HepG2 (cell line): Measurements from ENCODE around the gene DYSF. TPM values are rescaled to one million over a fixed set of nuclear protein-coding genes. Genes with fewer than 3 reads are reported as not detected.

Experiments used
- ATAC-seq: fragments of 200-7000 bp; cut with Tn5 transposase; 3 replicates; pipeline ENCODE4 v1.9.1; 2020; ENCODE audit warnings: mild to moderate bottlenecking, moderate library complexity
- BruUV-seq: library from RNA; stranded (reverse); fragments of 400-500 nt; replicated peaks from 2 replicates; lab custom pipeline; 2021; lab: Mats Ljungman, UMichigan
- CTCF ChIA-PET: fragments of 300-600 bp; formaldehyde crosslinking; extraction: SDS; loops from one replicate; lab custom pipeline; 2021; ENCODE audit warnings: low total read pairs, inconsistent platforms, low intra/inter-chr PET ratio; lab: Yijun Ruan, JAX
- POLR2A ChIA-PET: fragments of 350-600 bp; sonication (Branson Sonifier 250); formaldehyde crosslinking; loops from one replicate; lab custom pipeline; 2020; ENCODE audit warnings: antibody characterized with exemption, inconsistent platforms; lab: Yijun Ruan, JAX
- DNase-seq: peaks from one replicate; pipeline ENCODE4 v3.0.0-alpha.2; 2015; ENCODE audit warnings: low spot score
- FAIRE-seq: peaks from 3 replicates; lab custom pipeline; 2011; peaks lifted over from hg19 to GRCh38; lab: Jason Lieb, UNC
- H2AFZ ChIP-seq: one replicate; pipeline ENCODE4 v1.6.1; 2011; ENCODE audit warnings: low read length, inconsistent platforms
- H3K27ac ChIP-seq: fragments of 300-600 bp; 3 replicates; pipeline ENCODE4 v1.8.0; 2011; ENCODE audit warnings: mixed run types, mild to moderate bottlenecking, mixed read lengths, low read length, inconsistent platforms; ENCODE audit not compliant: insufficient read depth; ENCODE audit errors: extremely low read length
- H3K27me3 ChIP-seq, 2 experiments: fragments of 200-600 bp in 1 of 2; 2 replicates in 1 of 2; 3 replicates in 1 of 2; pipeline versions ENCODE4 v1.6.0 to v1.8.0; 2011; ENCODE audit warnings: low read length in 2 of 2, mild to moderate bottlenecking in 2 of 2, moderate library complexity in 2 of 2, inconsistent platforms in 1 of 2; ENCODE audit not compliant: insufficient read depth in 2 of 2, control insufficient read depth in 1 of 2
- H3K36me3 ChIP-seq, 2 experiments: fragments of 200-600 bp in 1 of 2; replicated peaks in 1 of 2; 2 replicates in 1 of 2; 3 replicates in 1 of 2; pipeline versions ENCODE4 v1.5.1 to v1.8.0; 2011; ENCODE audit warnings: low read length in 2 of 2, inconsistent platforms in 1 of 2; ENCODE audit not compliant: insufficient read depth in 2 of 2, control insufficient read depth in 1 of 2
- H3K4me1 ChIP-seq: 2 replicates; pipeline ENCODE4 v1.5.1; 2012; ENCODE audit warnings: low read length, inconsistent platforms; ENCODE audit not compliant: insufficient read depth
- H3K4me2 ChIP-seq: 2 replicates; pipeline ENCODE4 v1.6.0; 2011; ENCODE audit warnings: low read depth, low read length, inconsistent platforms
- H3K4me3 ChIP-seq, 3 experiments: fragments of 200-600 bp in 1 of 3; sonication (generic), shearing (Covaris generic) in 1 of 3; replicated peaks in 1 of 3; 2 replicates each; pipeline ENCODE4 v1.5.1; 2011 to 2016; ENCODE audit warnings: low read length in 3 of 3, inconsistent platforms in 2 of 3, low read depth in 2 of 3, mild to moderate bottlenecking in 2 of 3, control low read depth in 1 of 3, mixed read lengths in 1 of 3; ENCODE audit not compliant: insufficient read depth in 1 of 3
- H3K79me2 ChIP-seq: one replicate; pipeline ENCODE4 v1.6.1; 2011; ENCODE audit warnings: low read length, inconsistent platforms; ENCODE audit not compliant: insufficient read depth
- H3K9ac ChIP-seq: 2 replicates; pipeline ENCODE4 v1.6.0; 2011; ENCODE audit warnings: mild to moderate bottlenecking, low read depth, low read length, inconsistent platforms; ENCODE audit not compliant: insufficient read depth
- H3K9me3 ChIP-seq: 2 replicates; pipeline ENCODE4 v1.5.1; 2012; ENCODE audit warnings: mild to moderate bottlenecking, low read length
- H4K20me1 ChIP-seq: 2 replicates; pipeline ENCODE4 v1.6.0; 2011; ENCODE audit warnings: inconsistent platforms, mild to moderate bottlenecking, low read length, moderate library complexity; ENCODE audit not compliant: insufficient read depth
- GTF2F1 ChIP-seq: fragments of 150-350 bp; IDR thresholded peaks from 2 replicates; pipeline ENCODE4 v1.6.1; 2014; ENCODE audit warnings: low read length
- HMGXB3 ChIP-seq: sonication (generic); formaldehyde crosslinking; IDR thresholded peaks from 2 replicates; pipeline ENCODE4 v1.4.0; 2020; ENCODE audit warnings: missing genetic modification reagents, borderline replicate concordance
- HNF4G ChIP-seq, 2 experiments: sonication (generic) in 1 of 2; formaldehyde crosslinking in 1 of 2; IDR thresholded peaks; 2 replicates each; pipeline versions ENCODE4 v1.4.0 to v1.6.1; 2011 to 2020; ENCODE audit warnings: borderline replicate concordance in 2 of 2, low read depth in 2 of 2, mild to moderate bottlenecking in 2 of 2, low read length in 1 of 2, missing genetic modification reagents in 1 of 2, moderate library complexity in 1 of 2
- MTA1 ChIP-seq: sonication (generic); formaldehyde crosslinking; IDR thresholded peaks from 2 replicates; pipeline ENCODE4 v1.4.0; 2020; ENCODE audit warnings: missing genetic modification reagents, mild to moderate bottlenecking, borderline replicate concordance
- NBN ChIP-seq: fragments of 450-650 bp; conservative IDR thresholded peaks from 2 replicates; pipeline ENCODE4 v1.6.1; 2017
- NCOA2 ChIP-seq: sonication (generic); formaldehyde crosslinking; IDR thresholded peaks from 2 replicates; pipeline ENCODE4 v1.8.0; 2022; ENCODE audit warnings: inconsistent platforms
- SATB2 ChIP-seq: sonication (generic); formaldehyde crosslinking; IDR thresholded peaks from 2 replicates; pipeline ENCODE4 v1.5.0; 2020; ENCODE audit warnings: missing genetic modification reagents
- WGBS: methylation state at CpG from one replicate; pipeline ENCODE4 v1.1.6; 2017; ENCODE audit warnings: low lambda C conversion rate; 5-methylcytosine and 5-hydroxymethylcytosine counted together
- in situ Hi-C: cut with HindIII; loops from 2 replicates; pipeline ENCODE4 v1.10.0; 2017; ENCODE audit warnings: low pct_unique_long_range_greater_than_20kb; ENCODE audit not compliant: extremely low pct_ligation_motif_present
- intact Hi-C: fragments of 100-400 bp; cut with micrococcal nuclease; formaldehyde crosslinking; loops from one replicate; pipeline ENCODE4 v1.10.0; 2022; ENCODE audit not compliant: unreplicated experiment
- polyA plus RNA-seq, 8 experiments: library from polyadenylated mRNA; depleted of rRNA in 3 of 8; stranded (reverse) in 7 of 8; unstranded in 1 of 8; fragments of >200 nt; fragmentation: Illumina TruSeq in 4 of 8; extraction: Trizol in 4 of 8; gene quantifications; 2 replicates each; pipeline versions ENCODE4 v1.2.1 to v1.2.3, GENCODE V29; 2011 to 2016; ENCODE audit warnings: low read depth in 4 of 8, missing spikeins in 1 of 8, mixed read lengths in 1 of 8; ENCODE audit not compliant: insufficient read depth in 1 of 8
- total RNA-seq, 5 experiments: library from RNA; depleted of rRNA; stranded (reverse); fragments of >200 nt; fragmentation: Illumina TruSeq; extraction: Trizol; gene quantifications; 2 replicates each; pipeline ENCODE4 v1.2.3, GENCODE V29; 2016; ENCODE audit warnings: low read depth in 1 of 5
- TF ChIP-seq, protein P1 (sequence below): sonication (generic); formaldehyde crosslinking; IDR thresholded peaks from 2 replicates; pipeline ENCODE4 v1.5.1; 2020; ENCODE audit warnings: missing genetic modification reagents, mild to moderate bottlenecking, borderline replicate concordance

Gene DYSF
- total and polyA plus RNA-seq, 2 of the 13 experiments (the other 11 are each of a cell fraction or from before 2014, with no cell fraction given), result 0.15 to 2.4 TPM

- no TSS peak for BruUV-seq
- DNase-seq, result no peak
- 43% methylated on average over 4 of the region's 4 CpGs for WGBS
- intact Hi-C loops (no loop called here), in situ Hi-C loops (no loop called here)
- no peaks in the 10 kb centered on the region for H3K9me3 ChIP-seq
- POLR2A ChIA-PET, result no interaction called here
- H4K20me1 ChIP-seq, result no peaks in the 10 kb centered on the region
- H3K27ac ChIP-seq, result no peak overlapping the region
- FAIRE-seq, result no peak
- no peak overlapping the region for H3K4me2 ChIP-seq
- CTCF ChIA-PET, result no interaction called here
- H3K79me2 ChIP-seq, result no peaks in the 10 kb centered on the region
- no peak for TF ChIP-seq NCOA2 (CRISPR knock-in tag)
- H3K4me3 ChIP-seq, result no peak overlapping the region
- no peaks in the 10 kb centered on the region for H3K36me3 ChIP-seq
- H2AFZ ChIP-seq, result no peak overlapping the region
- peaks cover 84% of the 10 kb centered on the region for H3K4me1 ChIP-seq
- ATAC-seq, result no peak
- H3K27me3 ChIP-seq, result peaks cover 3 to 26% of the 10 kb centered on the region in 2 experiments; a peak in 4 of 5 replicates
- H3K9ac ChIP-seq, result no peak overlapping the region
Observed at GRCh38 chr2:71714601-71715240, 261.4 kb downstream of the DYSF start.

DNA sequence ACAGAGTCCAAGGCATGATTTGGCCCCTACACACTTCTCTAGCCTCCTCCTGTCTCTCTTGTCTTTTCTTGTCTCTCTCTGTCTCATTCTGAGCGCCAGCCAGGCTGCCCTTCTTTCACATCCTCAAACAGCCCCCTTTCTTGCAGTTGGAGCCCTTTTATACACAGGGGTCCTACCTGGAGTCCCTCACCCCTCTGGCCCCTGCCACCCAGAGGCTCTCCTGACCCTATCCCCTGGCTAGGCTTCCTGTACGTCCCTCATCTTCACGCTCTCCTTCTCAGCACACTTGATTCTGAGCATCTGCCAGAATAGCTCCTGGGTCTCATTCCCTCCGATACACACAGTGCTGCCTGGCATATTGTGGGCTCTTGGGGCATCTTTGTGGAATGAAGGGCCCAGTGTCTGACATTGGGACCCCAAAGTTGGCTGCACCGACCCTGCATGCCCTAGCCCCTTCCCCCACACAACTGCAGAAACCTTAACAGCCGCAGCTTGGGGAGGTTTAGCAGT, 261.9 kb downstream of the DYSF start:
- no peaks in the 10 kb centered on the region for H3K9me3 ChIP-seq
- no peak overlapping the region for H3K27ac ChIP-seq
- no peaks in the 10 kb centered on the region for H3K79me2 ChIP-seq
- DNase-seq, result no peak
- H3K36me3 ChIP-seq, result no peaks in the 10 kb centered on the region
- FAIRE-seq, result no peak
- intact Hi-C loops (no loop called here), in situ Hi-C loops (no loop called here)
- ATAC-seq, result no peak
- no peak overlapping the region for H3K9ac ChIP-seq
- no peaks in the 10 kb centered on the region for H4K20me1 ChIP-seq
- H2AFZ ChIP-seq, result no peak overlapping the region
- ChIA-PET POLR2A (no interaction called here), CTCF (no interaction called here)
- H3K27me3 ChIP-seq, result peaks cover 3 to 26% of the 10 kb centered on the region in 2 experiments; a peak in 4 of 5 replicates
- H3K4me1 ChIP-seq, result peaks cover 87% of the 10 kb centered on the region
- no peak overlapping the region for H3K4me3 ChIP-seq
- no peak overlapping the region for H3K4me2 ChIP-seq
- WGBS, result 41% methylated on average over 6 of the region's 6 CpGs
- no TSS peak for BruUV-seq
- TF ChIP-seq NBN, result no peak
- TF ChIP-seq, protein P1, sequence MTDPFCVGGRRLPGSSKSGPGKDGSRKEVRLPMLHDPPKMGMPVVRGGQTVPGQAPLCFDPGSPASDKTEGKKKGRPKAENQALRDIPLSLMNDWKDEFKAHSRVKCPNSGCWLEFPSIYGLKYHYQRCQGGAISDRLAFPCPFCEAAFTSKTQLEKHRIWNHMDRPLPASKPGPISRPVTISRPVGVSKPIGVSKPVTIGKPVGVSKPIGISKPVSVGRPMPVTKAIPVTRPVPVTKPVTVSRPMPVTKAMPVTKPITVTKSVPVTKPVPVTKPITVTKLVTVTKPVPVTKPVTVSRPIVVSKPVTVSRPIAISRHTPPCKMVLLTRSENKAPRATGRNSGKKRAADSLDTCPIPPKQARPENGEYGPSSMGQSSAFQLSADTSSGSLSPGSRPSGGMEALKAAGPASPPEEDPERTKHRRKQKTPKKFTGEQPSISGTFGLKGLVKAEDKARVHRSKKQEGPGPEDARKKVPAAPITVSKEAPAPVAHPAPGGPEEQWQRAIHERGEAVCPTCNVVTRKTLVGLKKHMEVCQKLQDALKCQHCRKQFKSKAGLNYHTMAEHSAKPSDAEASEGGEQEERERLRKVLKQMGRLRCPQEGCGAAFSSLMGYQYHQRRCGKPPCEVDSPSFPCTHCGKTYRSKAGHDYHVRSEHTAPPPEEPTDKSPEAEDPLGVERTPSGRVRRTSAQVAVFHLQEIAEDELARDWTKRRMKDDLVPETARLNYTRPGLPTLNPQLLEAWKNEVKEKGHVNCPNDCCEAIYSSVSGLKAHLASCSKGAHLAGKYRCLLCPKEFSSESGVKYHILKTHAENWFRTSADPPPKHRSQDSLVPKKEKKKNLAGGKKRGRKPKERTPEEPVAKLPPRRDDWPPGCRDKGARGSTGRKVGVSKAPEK (CRISPR knock-in tag), result no peak
- no peak for TF ChIP-seq SATB2
- TF ChIP-seq HMGXB3 (CRISPR knock-in tag), result no peak
- TF ChIP-seq MTA1 (CRISPR knock-in tag), result no peak
- TF ChIP-seq HNF4G (IDR thresholded peaks at IDR 0.05; ENCODE audit: borderline replicate concordance, low read depth, low read length), result no peak
- no peak for TF ChIP-seq HNF4G (CRISPR knock-in tag; IDR thresholded peaks at IDR 0.05; ENCODE audit: borderline replicate concordance, low read depth)
- no peak for TF ChIP-seq GTF2F1
